ENCODE data around the gene PTPRZ1.

The PTPRZ1 gene

GRCh38 chr7:121872831-121873288 lies at the start of gene PTPRZ1:
PTPRZ1 (plus strand) TSS chr7:121873161; CDS start chr7:121873500, 339 bp downstream.
- DNase-seq, result peak; percentile 21 to 53

- no peak for DNase-seq
Measured at GRCh38 chr7:121824276-121824675, 48.7 kb upstream of the PTPRZ1 start.

- no peak for DNase-seq
Measured at GRCh38 chr7:121831351-121831750, 41.6 kb upstream of the PTPRZ1 start.

GRCh38 chr7:121831801-121832200 lies 41.2 kb upstream of the PTPRZ1 start:
- DNase-seq, result no peak

- no peak for DNase-seq
Measured at GRCh38 chr7:121832347-121832746, 40.6 kb upstream of the PTPRZ1 start.

GRCh38 chr7:121833991-121834390 lies 39.0 kb upstream of the PTPRZ1 start:
- no peak for DNase-seq

- no peak for DNase-seq
Measured at GRCh38 chr7:121837462-121837861, 35.5 kb upstream of the PTPRZ1 start.

GRCh38 chr7:121847041-121847440 lies 25.9 kb upstream of the PTPRZ1 start:
- no peak for DNase-seq

- no peak for DNase-seq
Measured at GRCh38 chr7:121853307-121853706, 19.7 kb upstream of the PTPRZ1 start.

GRCh38 chr7:121860953-121861352 lies 12.0 kb upstream of the PTPRZ1 start:
- no peak for DNase-seq

- no peak for DNase-seq
Measured at GRCh38 chr7:121862591-121862990, 10.4 kb upstream of the PTPRZ1 start.

GRCh38 chr7:121871188-121871587 lies 1.8 kb upstream of the PTPRZ1 start:
- DNase-seq, result peak in 1 of 2 experiments; percentile 56

GRCh38 chr7:121873289-121874194 lies 581 bp downstream of the PTPRZ1 start:
- DNase-seq, result peak; percentile 10 to 36

- no peak for DNase-seq
Measured at GRCh38 chr7:121874298-121874697, 1.3 kb downstream of the PTPRZ1 start.

GRCh38 chr7:121875203-121875602 lies 2.2 kb downstream of the PTPRZ1 start:
- DNase-seq, result no peak

- peak in 1 of 2 experiments; percentile 15 for DNase-seq
Measured at GRCh38 chr7:121876656-121877500, 3.9 kb downstream of the PTPRZ1 start.

GRCh38 chr7:121878918-121879464 lies 6.0 kb downstream of the PTPRZ1 start:
- DNase-seq, result no peak

- DNase-seq, result no peak
Measured at GRCh38 chr7:121879544-121879943, 6.6 kb downstream of the PTPRZ1 start.

GRCh38 chr7:121882731-121883130 lies 9.8 kb downstream of the PTPRZ1 start:
- DNase-seq, result no peak

GRCh38 chr7:121885166-121885920 lies 12.4 kb downstream of the PTPRZ1 start:
- no peak for DNase-seq

- DNase-seq, result no peak
Measured at GRCh38 chr7:121887634-121888033, 14.7 kb downstream of the PTPRZ1 start.

GRCh38 chr7:121890833-121891232 lies 17.9 kb downstream of the PTPRZ1 start:
- DNase-seq, result no peak

- DNase-seq, result no peak
Measured at GRCh38 chr7:121891731-121892130, 18.8 kb downstream of the PTPRZ1 start.
